HG02981 (cell line): ENCODE results near the gene SERPINA5.
"Not testable (repeated sequence)": the region's sequence is repeated elsewhere in the genome, so short reads cannot be mapped to it uniquely, and the experiment has no call there.

Source experiments
- ATAC-seq: cut with Tn5 transposase; IDR thresholded peaks from one replicate; pipeline ENCODE4 v1.9.1; 2021; ENCODE audit warnings: mild to moderate bottlenecking, moderate library complexity; ENCODE audit not compliant: unreplicated experiment

Gene SERPINA5

DNA sequence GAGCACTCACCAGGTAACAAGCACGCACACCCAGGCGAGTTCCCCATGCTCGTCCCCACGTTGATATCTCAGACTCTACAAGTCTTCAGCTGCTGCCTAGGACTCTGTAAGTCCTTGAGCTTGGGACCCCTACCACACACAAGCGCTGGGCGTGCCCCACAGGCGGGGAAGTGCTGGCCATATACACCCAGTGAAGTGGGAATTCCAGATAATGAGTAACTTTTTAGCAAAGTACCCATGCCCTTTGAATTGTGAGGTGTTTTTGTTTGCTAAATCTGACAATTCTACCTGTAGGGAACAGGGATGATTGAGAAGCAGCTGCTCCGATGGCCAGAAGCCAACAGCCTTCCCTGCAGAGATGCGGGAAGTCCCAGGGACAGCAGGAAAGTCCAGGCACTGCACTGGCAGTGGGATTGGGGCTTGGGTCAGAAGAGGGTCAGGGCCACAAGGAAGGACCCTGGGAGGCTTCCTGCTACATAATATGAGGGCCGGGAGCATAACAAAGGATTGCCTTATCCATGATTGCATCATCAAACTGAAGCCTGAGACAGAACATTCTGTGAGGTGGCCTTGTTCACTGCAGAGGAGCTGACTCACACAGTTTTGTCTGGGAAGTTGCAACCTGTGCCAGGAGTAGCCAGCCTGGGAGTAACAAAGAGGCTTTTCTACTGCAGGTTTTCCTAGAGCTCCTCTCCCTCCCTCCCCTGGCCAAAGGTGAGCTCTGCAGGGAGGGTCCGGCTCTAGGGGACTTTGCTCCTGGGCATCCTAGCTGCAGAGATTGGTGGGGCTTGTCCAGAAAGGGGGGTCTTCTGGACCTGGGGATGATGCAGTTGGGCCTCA lies 17.8 kb downstream of the SERPINA5 start:
- no peak for ATAC-seq

GRCh38 chr14:94599656-94600004 lies 18.4 kb downstream of the SERPINA5 start:
- no peak for ATAC-seq

DNA sequence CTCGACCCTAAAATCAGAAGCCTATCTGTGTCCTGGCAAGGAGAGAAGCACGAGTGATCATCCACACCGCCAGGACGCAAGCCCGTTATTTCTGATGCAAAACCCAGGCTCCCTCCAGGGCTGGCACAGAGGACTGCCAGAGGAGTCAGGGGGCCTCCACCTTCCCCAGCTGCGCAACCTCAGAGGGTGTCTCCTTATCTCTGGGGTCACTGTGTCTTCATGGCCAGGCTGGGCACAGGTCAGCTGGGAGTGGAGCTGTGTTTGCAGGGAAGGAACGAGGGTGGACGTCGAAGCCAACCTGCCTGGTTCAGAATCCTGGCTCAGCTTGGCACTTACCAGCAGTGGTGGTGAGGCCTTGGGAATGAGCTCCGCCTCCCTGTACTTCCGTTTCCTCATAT lies 18.9 kb downstream of the SERPINA5 start:
- no peak for ATAC-seq

GRCh38 chr14:94601884-94602391 lies 20.7 kb downstream of the SERPINA5 start:
- ATAC-seq = no peak

- no peak for ATAC-seq
Observed at GRCh38 chr14:94602722-94603121, 21.5 kb downstream of the SERPINA5 start.

- no peak for ATAC-seq
Observed at GRCh38 chr14:94605361-94605760, 24.1 kb downstream of the SERPINA5 start.

DNA sequence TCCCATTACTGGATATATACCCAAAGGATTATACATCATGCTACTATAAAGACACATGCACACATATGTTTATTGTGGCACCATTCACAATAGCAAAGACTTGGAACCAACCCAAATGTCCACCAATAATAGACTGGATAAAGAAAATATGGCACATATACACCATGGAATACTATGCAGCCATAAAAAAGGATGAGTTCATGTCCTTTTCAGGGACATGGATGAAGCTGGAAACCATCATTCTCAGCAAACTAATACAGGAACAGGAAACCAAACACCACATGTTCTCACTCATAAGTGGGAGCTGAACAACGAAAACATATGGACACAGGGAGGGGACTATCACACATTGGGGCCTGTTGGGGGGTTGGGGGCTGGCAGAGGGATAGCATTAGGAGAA lies 27.7 kb downstream of the SERPINA5 start:
- not testable (repeated sequence) for ATAC-seq

GRCh38 chr14:94611179-94611578 lies 30.0 kb downstream of the SERPINA5 start:
- no peak for ATAC-seq

DNA sequence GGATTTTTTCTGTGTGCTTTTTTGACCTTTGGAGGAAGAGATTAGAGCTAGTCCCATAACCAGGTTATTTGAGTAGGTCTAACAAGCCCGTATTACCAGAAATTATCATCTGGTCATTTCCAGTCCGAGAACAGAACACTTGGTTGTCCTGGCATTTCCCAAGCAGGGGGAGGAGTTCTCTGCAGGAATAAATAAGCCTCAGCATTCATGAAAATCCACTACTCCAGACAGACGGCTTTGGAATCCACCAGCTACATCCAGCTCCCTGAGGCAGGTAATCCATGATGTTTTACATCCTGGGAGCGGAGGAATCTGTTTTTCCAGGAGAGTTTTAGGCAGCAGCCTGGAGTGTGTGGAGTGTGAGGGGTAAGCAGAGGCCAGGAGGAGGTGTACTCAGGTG lies 30.9 kb downstream of the SERPINA5 start, which contains the start of gene SERPINA3:
TSS of gene SERPINA3 (plus strand) at position 218 of the 400 bp plus-strand sequence. CDS start 2,051 bp downstream, outside the sequence.
- ATAC-seq = no peak

- no peak for ATAC-seq
Observed at GRCh38 chr14:94612580-94613554, 31.6 kb downstream of the SERPINA5 start.

DNA sequence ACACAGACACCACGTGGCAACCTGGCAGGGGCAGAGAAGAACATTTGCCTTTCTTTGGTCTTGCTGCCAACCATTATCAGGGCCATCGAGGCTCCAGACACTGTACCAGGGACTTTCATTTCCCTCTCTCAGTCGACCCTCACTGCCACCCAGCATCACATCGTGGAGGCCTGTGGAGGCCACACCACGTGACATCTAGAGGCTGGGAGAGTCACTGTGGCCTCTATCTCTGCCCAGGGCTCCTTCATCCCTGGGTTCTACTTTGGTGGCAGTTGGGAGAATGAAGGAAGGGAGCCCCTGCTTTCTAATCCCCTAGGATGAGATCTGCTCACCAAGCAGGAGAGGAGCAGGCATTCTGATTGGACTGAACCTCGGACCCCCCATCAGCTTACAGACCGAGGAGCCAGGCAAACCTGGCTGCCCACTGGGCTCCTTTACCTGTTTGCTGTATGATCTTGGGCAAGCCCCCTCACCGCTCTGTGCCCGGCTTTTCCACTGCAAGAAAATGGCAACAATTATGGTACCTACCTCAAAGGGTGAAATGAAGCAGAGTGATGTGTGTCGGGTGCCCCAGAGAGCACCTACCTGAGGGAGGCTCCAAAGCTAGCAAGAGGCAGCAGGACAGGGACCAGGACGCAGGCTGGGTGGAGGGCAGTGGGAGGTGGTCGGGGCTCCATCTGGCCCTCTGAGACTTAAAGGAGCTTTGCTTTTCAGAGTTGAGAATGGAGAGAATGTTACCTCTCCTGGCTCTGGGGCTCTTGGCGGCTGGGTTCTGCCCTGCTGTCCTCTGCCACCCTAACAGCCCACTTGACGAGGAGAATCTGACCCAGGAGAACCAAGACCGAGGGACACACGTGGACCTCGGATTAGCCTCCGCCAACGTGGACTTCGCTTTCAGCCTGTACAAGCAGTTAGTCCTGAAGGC lies 32.8 kb downstream of the SERPINA5 start:
- ATAC-seq = no peak

DNA sequence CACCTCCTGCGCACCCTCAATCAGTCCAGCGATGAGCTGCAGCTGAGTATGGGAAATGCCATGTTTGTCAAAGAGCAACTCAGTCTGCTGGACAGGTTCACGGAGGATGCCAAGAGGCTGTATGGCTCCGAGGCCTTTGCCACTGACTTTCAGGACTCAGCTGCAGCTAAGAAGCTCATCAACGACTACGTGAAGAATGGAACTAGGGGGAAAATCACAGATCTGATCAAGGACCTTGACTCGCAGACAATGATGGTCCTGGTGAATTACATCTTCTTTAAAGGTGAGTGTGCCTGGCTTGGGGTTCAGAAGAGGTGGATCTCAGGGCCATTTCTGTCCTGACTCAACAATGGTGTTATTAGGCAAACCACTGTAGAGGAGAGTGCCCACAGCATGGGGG lies 33.6 kb downstream of the SERPINA5 start:
- ATAC-seq = no peak

- no peak for ATAC-seq
Observed at GRCh38 chr14:94615254-94615653, 34.0 kb downstream of the SERPINA5 start.

- ATAC-seq = no peak
Observed at GRCh38 chr14:94615823-94616570, 34.8 kb downstream of the SERPINA5 start.

GRCh38 chr14:94617366-94617941 lies 36.2 kb downstream of the SERPINA5 start:
- ATAC-seq = no peak

DNA sequence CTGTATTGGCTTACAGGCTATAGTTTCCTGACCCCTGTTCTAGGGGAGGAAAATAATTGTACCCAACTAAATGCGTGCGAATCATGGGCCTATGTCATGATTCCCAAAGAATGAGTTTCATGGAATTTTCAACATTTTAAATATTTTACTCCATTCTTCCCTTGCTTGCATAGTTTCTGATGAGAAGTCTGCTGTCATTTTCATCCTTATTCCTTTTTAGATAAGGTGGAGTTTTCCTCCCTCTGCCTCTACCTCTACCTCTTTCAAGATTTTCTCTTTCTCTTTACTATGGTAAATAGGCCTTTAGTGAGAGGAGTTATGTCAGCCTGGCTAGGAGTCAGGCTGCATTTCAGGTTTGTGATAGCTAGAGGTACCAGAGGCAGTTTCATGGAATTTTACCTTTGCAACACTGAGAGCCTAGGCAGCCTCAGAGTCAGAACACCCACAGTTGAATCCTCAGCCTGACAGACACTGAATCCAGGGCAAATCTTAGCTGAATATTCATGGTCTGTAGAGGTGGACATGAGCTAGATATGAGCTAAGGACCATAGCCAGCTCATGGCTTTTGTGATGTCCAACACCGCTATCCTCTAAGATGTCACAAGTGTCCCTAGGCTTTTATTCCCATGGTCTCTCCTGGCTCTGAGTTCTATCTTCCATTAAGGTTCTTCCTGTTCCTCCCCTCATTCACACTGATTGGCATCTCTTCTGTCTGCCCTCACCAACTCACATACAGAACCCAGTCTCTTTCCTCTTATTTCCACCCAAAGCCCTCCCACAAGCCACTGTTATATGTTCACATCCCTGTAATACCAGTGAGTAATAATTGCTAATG lies 37.0 kb downstream of the SERPINA5 start:
- no peak for ATAC-seq

- ATAC-seq = no peak
Observed at GRCh38 chr14:94619297-94619696, 38.1 kb downstream of the SERPINA5 start.

GRCh38 chr14:94620597-94620996 lies 39.4 kb downstream of the SERPINA5 start:
- no peak for ATAC-seq
